Endothelial cell of umbilical vein (primary cell): ENCODE measurements around the gene LAMTOR5.
"Not testable (repeated sequence)": the region's sequence is repeated elsewhere in the genome, so short reads cannot be mapped to it uniquely, and the experiment has no call there.

Source experiments
- CTCF ChIP-seq, 2 donors: IDR thresholded peaks; 1 replicate in 1 of 2; 2 replicates in 1 of 2; pipeline ENCODE4 v1.5.1; 2011; ENCODE audit warnings: low read length in 2 of 2, mild to moderate bottlenecking in 2 of 2, moderate library complexity in 2 of 2, control low read depth in 1 of 2, inconsistent platforms in 1 of 2, low read depth in 1 of 2; ENCODE audit not compliant: insufficient read depth in 1 of 2; ENCODE audit errors: extremely low read depth in 1 of 2
- EZH2 ChIP-seq: IDR thresholded peaks from 2 replicates; pipeline ENCODE4 v1.6.1; 2012; ENCODE audit warnings: borderline replicate concordance, low read depth, mild to moderate bottlenecking, moderate library complexity, low read length, inconsistent platforms; ENCODE audit not compliant: severe bottlenecking
- MAX ChIP-seq: IDR thresholded peaks from 2 replicates; pipeline ENCODE4 v1.6.1; 2011; ENCODE audit not compliant: insufficient read depth, insufficient read length
- POLR2A ChIP-seq: IDR thresholded peaks from 2 replicates; pipeline ENCODE4 v1.6.1; 2012; ENCODE audit warnings: low read depth, mild to moderate bottlenecking, control low read depth, low read length
- POLR2AphosphoS5 ChIP-seq: IDR thresholded peaks from 2 replicates; pipeline ENCODE4 v1.6.1; 2012; ENCODE audit warnings: low read depth, mild to moderate bottlenecking, control low read depth, low read length, moderate library complexity; ENCODE audit not compliant: insufficient read depth

- TF ChIP-seq CTCF (IDR thresholded peaks at IDR 0.05; ENCODE audit: extremely low read depth in 1 of 2, insufficient read depth in 1 of 2, low read depth in 1 of 2, low read length in 2 of 2); POLR2A; MAX; EZH2; POLR2AphosphoS5: not testable (repeated sequence)
These were observed 1.1 kb downstream of the LAMTOR5 start for GRCh38 chr1:110406407-110406806.
